ENCODE results near the gene NUDT14.

The NUDT14 gene

GRCh38 chr14:105219753-105220152 lies 38.6 kb upstream of the NUDT14 start:
- peaks cover 41% of the 10 kb centered on the region for H3K36me3 Mint-ChIP-seq (ENCODE audit: low read depth)
- H3K4me1 Mint-ChIP-seq: peaks cover 6% of the 10 kb centered on the region
- no peak for TF ChIP-seq CTCF (IDR thresholded peaks at IDR 0.05; ENCODE audit: unreplicated experiment in 3 of 3)
- no peaks in the 10 kb centered on the region for H3K9me3 Mint-ChIP-seq
- H3K27ac Mint-ChIP-seq: no peak overlapping the region
- no peaks in the 10 kb centered on the region for H3K27me3 Mint-ChIP-seq (ENCODE audit: low read depth)
- H3K4me3 Mint-ChIP-seq: no peak overlapping the region

- Mint-ChIP-seq H3K27me3 (ENCODE audit: low read depth) (no peaks in the 10 kb centered on the region), H3K9me3 (no peaks in the 10 kb centered on the region), H3K36me3 (ENCODE audit: low read depth) (peaks cover 41% of the 10 kb centered on the region), H3K27ac (no peak overlapping the region), H3K4me3 (no peak overlapping the region), H3K4me1 (peaks cover 6% of the 10 kb centered on the region)
- no peak for TF ChIP-seq CTCF (IDR thresholded peaks at IDR 0.05; ENCODE audit: unreplicated experiment in 3 of 3)
Measured at GRCh38 chr14:105219043-105219612, 38.0 kb upstream of the NUDT14 start.

- H3K27me3 Mint-ChIP-seq (ENCODE audit: low read depth): no peaks in the 10 kb centered on the region
- no peaks in the 10 kb centered on the region for H3K9me3 Mint-ChIP-seq
- no peak for TF ChIP-seq CTCF (IDR thresholded peaks at IDR 0.05; ENCODE audit: unreplicated experiment in 3 of 3)
- H3K36me3 Mint-ChIP-seq (ENCODE audit: low read depth): peaks cover 41% of the 10 kb centered on the region
- H3K4me1 Mint-ChIP-seq: peaks cover 6% of the 10 kb centered on the region
- no peak overlapping the region for H3K27ac Mint-ChIP-seq
- no peak overlapping the region for H3K4me3 Mint-ChIP-seq
Measured at GRCh38 chr14:105218611-105219010, 37.5 kb upstream of the NUDT14 start.

- Mint-ChIP-seq H3K9me3 (no peaks in the 10 kb centered on the region), H3K36me3 (ENCODE audit: low read depth) (peaks cover 34% of the 10 kb centered on the region), H3K27me3 (ENCODE audit: low read depth) (peaks cover 3% of the 10 kb centered on the region), H3K4me3 (no peak overlapping the region), H3K4me1 (peaks cover 13% of the 10 kb centered on the region), H3K27ac (no peak overlapping the region)
- no peak for TF ChIP-seq CTCF (IDR thresholded peaks at IDR 0.05; ENCODE audit: unreplicated experiment in 3 of 3)
Measured at GRCh38 chr14:105217774-105218173, 36.7 kb upstream of the NUDT14 start.

GRCh38 chr14:105216490-105217247 lies 35.6 kb upstream of the NUDT14 start:
- no peak for TF ChIP-seq CTCF (IDR thresholded peaks at IDR 0.05; ENCODE audit: unreplicated experiment in 3 of 3)
- peaks cover 3% of the 10 kb centered on the region for H3K27me3 Mint-ChIP-seq (ENCODE audit: low read depth)
- H3K36me3 Mint-ChIP-seq (ENCODE audit: low read depth): peaks cover 26% of the 10 kb centered on the region
- H3K4me3 Mint-ChIP-seq: no peak overlapping the region
- H3K27ac Mint-ChIP-seq: no peak overlapping the region
- no peaks in the 10 kb centered on the region for H3K9me3 Mint-ChIP-seq
- peaks cover 20% of the 10 kb centered on the region for H3K4me1 Mint-ChIP-seq

- peaks cover 23% of the 10 kb centered on the region for H3K36me3 Mint-ChIP-seq (ENCODE audit: low read depth)
- peaks cover 3% of the 10 kb centered on the region for H3K27me3 Mint-ChIP-seq (ENCODE audit: low read depth)
- no peak for TF ChIP-seq CTCF (IDR thresholded peaks at IDR 0.05; ENCODE audit: unreplicated experiment in 3 of 3)
- H3K27ac Mint-ChIP-seq: no peak overlapping the region
- H3K4me1 Mint-ChIP-seq: peaks cover 20% of the 10 kb centered on the region
- H3K4me3 Mint-ChIP-seq: no peak overlapping the region
- H3K9me3 Mint-ChIP-seq: no peaks in the 10 kb centered on the region
Measured at GRCh38 chr14:105215602-105216001, 34.5 kb upstream of the NUDT14 start.

All from nephron (organoid).